HG03571 (cell line): ENCODE data around the gene DCTPP1.

Experiments
- ATAC-seq: cut with Tn5 transposase; IDR thresholded peaks from one replicate; pipeline ENCODE4 v1.9.1; 2021; ENCODE audit not compliant: unreplicated experiment

Gene DCTPP1

DNA sequence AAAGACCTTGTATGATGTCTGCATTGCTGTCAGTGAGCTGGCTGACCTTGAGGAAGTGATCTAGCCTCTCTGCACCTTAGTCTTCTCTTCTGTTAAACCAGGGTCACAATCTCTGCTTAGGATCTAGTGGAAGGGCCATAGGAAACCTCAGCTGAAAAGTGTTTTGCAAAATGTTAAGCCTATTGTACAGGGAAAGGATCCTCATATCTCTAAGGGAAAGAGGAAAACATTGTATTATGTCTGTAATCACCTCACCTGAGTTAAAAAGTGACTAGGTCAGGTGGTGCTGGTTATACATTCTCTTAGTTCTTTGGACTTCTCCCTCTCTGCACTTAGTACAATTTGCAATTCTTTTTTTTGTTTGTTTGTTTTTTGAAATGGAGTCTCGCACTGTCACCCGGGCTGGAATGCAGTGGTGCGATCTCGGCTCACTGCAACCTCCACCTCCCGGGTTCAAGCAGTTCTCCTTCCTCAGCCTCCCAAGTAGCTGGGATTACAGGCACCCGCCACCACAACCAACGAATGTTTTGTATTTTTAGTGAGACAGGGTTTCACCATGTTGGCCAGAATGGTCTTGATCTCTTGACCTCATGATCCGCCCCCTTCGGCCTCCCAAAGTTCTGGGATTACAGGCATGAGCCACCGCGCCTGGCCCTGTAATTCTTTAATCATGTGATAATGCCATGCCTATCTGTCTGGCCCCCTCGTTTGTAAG, 17.8 kb upstream of the DCTPP1 start:
- no peak for ATAC-seq

DNA sequence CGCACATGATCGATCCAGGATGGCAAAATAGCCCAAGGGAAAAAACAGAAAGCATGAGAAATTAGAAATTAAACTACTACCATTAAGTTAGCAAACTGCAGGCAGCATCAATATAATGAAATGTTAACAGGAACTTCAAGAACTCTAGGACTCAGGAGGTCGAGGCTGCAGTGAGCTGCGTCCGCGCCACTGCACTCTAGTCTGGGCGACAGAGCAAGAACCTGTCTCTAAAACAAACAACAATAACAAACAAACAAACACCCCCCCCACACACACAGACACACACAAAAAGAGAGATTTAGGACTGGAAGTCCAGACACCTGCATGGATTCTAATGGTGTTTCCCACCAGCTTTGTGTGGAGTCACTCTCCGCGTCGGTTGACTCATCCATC, 16.4 kb upstream of the DCTPP1 start:
- no peak for ATAC-seq

DNA sequence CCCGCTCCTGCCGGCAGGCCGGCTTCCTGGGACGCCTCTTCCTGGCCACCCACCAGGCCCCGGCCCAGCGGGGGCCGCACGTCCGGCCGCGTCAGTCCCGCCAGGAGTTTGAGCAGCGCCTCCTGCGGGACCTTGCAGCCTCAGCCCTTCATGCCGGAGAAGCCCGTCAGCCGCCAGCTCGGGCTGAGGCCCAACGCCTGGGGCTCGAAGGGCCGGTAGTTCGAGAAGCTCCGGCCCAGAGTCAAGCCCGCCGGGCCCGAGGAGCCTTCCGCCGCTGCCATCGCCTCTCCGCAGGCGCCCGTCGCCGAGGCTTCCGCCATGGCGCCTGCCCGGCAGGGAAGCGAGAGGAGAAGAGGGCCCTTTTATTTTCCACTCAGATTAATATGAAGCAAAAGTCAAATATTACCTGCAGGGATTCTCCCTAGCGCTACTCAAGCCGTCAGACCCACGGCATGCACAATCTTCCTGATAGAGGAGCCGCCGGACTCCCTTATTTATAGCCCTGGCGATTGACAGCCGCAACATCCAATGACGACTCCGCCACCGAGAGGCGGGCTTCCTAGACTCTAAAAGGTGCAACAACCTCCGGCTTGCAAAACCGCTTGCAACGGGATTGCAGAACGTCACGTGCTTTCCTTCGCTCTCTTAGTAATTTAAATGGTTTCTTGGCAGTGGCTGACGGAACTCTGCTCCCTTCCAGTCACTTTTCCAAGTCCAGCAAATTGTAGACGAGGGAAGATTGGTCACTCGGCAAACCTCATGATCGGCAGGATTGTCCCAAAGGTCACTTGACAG, 15.8 kb upstream of the DCTPP1 start, which contains the start of gene SEPHS2:
TSS of gene SEPHS2 (minus strand) at position 467 of the 795 bp plus-strand sequence. CDS start at position 320, 147 bp downstream.
- no peak for ATAC-seq

DNA sequence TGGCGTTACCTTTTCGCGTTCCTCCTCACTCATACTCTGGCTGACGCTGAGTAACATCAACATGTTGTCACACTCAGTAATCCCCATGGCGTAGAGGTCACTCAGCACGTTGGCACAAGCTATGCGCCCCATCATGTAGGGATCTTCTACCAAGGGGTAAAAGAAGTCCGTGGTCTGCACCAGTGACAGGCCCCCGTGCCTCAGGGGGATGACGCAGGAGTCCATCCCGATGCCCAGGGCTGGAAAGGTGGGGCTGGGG, 15.2 kb upstream of the DCTPP1 start:
- ATAC-seq = no peak

DNA sequence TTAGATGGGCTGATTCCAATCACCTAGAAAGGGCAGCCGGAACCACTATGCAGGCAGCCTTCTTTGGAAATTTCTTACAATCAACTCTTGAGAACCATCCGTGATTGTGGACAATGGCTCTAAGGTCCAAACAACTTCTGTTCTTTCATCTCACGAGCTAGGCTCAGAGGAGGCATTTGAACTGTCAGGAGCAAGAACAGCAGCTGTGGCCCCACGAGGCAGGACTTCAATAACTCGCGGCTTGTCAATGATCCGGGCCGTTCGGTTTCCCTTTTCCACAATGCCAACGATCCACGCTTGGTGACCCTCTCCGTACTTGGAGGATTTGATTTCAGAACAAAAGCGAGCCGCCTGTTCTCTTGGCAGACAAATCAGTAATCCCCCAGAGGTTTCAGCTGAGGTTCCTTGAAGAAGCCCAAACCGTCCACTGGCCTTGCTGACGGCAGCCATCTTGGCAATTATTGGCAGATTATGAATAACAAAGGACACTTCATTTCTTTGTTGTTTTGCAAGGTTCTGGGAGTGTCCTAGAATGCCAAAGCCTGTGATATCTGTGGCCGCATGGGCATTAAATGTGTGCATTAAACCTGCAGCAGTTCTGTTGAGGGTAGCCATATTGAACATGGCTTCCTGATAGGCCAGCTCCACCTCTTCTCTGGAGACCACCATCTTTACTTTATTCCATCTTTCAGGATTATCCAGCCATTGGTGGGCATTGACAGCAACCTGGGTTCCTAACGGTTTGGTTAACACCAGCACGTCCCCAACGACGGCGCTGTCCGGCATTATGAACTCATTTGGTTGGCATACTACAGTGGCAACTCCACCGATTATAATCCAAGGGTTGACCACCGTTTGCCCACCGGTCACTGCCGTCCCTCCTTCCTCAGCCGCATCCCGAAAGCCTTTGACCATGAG, 14.7 kb upstream of the DCTPP1 start:
- ATAC-seq = no peak

GRCh38 chr16:30443631-30444030, 13.8 kb upstream of the DCTPP1 start:
- no peak for ATAC-seq

GRCh38 chr16:30439720-30440348, 10.0 kb upstream of the DCTPP1 start:
- no peak for ATAC-seq

DNA sequence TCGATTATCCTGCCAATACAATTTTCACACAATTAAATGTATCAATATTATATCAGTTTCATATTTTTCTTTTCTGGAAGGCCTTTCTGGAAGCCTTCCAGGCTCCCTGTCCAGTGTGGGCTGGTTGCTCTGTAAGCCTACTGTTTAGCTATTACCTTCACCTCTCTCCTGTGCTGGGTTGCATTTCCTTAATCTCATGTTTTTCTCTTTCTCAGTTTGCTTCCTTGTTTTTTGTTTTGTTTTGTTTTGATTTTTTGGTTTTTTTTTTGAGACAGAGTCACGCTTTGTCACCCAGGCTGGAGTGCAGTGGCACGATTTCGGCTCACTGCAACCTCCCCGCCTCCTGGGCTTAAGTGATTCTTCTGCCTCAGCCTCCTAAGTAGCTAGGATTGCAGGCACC, 9.0 kb upstream of the DCTPP1 start:
- ATAC-seq = no peak

GRCh38 chr16:30437511-30438046, 7.7 kb upstream of the DCTPP1 start:
- ATAC-seq = no peak

DNA sequence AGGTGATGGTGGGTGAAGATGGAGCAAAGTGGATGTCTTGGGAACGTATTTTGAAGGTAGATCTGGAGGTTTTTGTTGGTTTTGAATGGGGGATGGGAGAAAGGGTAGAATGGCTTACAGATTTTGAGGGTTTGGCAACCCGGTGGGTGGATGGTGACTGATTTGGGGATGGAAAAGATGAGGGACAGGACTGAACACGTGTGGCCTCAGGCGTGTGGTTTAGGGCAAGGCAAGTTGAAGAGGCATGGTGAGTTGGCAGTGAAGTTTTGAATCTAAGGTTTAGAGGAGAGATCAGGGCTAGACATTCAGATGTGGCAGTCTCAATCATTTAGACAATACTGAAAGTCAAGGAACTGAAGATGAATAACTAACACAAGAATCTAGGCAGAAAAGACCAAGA, 5.0 kb upstream of the DCTPP1 start:
- no peak for ATAC-seq

DNA sequence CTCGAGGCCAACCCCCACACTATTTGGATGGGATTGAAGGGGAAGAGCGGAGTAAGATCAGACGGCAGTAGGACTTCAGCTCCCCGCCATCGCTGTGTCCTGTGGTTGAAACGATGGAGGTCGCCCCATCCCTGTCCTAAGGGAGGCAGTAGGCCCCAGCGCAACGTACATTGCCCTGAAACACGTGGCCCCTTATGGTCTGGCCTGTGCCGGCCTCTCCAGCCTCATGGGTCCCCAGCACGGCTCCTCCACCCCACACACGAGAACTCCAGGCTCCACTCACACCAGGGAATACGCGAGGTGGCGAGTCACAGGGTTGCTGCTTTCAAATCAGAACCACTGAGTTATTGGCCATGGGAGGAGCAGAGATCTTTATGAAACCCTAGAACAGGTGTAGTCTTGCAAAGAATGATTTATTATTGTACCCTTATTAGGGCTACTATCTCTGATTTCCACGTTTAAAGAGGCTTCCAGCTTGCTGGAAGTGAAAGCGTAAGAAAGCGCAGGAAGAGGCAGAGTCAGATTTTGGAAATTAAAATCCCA, 669 bp upstream of the DCTPP1 start:
- ATAC-seq = peak; percentile 4

- peak; percentile 9 for ATAC-seq
Observed at GRCh38 chr16:30429418-30429677, 482 bp downstream of the DCTPP1 start.

DNA sequence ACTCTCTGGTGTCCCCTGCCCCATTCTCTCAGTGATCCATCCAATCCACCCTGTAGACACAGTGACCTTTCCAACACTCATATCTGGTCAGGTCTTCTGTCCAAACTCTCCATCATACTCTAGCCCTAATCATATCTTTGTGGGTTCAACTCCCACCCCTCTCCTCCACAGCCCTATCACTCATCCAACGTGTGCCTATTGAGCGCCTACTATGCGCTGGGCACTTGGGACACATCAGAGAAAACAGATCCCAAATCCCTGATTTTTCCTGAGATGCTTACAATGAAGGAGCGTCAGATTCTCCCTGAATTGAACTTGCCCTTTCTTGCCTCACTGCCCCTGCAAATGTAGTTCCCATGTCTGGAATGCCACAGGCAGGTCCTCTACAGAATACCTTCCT, 1.8 kb downstream of the DCTPP1 start:
- ATAC-seq = no peak

- ATAC-seq = no peak
Observed at GRCh38 chr16:30421010-30421409, 8.8 kb downstream of the DCTPP1 start.

DNA sequence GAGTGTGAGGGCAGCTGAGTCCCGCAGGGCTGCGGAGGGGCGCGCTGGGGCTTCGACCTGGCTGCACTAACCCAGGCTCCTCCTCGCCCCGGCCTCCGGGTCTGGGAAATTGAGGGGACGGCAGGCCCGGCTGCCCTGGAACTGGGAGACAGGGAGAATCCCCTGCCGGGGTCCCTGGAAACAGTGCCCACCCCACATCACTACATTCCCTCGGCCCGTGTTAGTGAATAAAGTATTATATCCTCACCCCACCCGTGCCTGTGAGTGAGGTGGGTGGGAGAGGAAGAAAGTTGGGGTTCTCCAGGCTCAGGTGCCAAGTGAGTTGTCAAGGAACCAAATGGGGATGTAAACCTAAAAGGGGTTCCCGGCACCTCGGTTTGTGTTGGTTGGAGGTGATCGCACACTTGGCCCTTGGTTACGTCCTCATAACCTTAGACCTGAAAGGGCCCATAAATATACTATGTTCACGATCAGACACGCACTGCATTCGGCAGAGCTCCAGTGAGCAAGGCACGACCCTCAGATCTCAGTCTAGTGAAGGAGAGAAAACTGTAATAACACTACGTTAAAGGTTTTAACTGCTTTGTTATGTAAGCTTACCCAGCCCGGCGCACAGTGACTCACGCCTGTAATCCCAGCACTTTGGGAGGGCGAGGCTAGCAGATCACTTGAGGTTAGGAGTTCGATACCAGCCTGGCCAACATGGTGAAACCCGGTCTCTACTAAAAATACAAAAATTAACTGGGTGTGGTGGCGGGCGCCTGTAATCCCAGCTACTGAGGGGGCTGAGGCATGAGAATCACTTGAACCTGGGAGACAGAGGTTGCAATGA, 11.3 kb downstream of the DCTPP1 start:
- ATAC-seq = no peak

- peak; percentile 68 for ATAC-seq
Observed at GRCh38 chr16:30417529-30418349, 12.1 kb downstream of the DCTPP1 start.

- no peak for ATAC-seq
Observed at GRCh38 chr16:30416624-30417528, 13.0 kb downstream of the DCTPP1 start.

- no peak for ATAC-seq
Observed at GRCh38 chr16:30416047-30416603, 13.7 kb downstream of the DCTPP1 start.
